A673 (cell line): ENCODE data around the gene SERPINB1.

Experiments used
- CTCF ChIP-seq: fragments of 300-800, 200-600 bp; sonication (generic); conservative IDR thresholded peaks from 2 replicates; pipeline ENCODE4 v1.5.1; 2017; ENCODE audit warnings: low read depth, mild to moderate bottlenecking, antibody characterized with exemption, low read length, moderate library complexity, mixed read lengths
- EZH2 ChIP-seq: fragments of 200-600 bp; sonication (generic); IDR thresholded peaks from 2 replicates; pipeline ENCODE4 v1.6.1; 2017; ENCODE audit warnings: borderline replicate concordance, low read depth, mild to moderate bottlenecking, mixed read lengths, antibody characterized with exemption, low read length; ENCODE audit not compliant: poor library complexity, severe bottlenecking

GRCh38 chr6:2819115-2819514 lies 22.5 kb downstream of the SERPINB1 start:
- TF ChIP-seq CTCF (no peak), EZH2 (no peak)
